Activated naive CD4-positive, alpha-beta T cell (primary cell): ENCODE measurements around the gene AKAP10.
"Not testable (repeated sequence)": the region's sequence is repeated elsewhere in the genome, so short reads cannot be mapped to it uniquely, and the experiment has no call there.

Experiments
- DNase-seq, 4 experiments: peaks; one replicate each; lab custom pipeline; 2025; lab: John Stamatoyannopoulos, UW

The AKAP10 gene

GRCh38 chr17:19979917-19980770 is 2.5 kb upstream of the AKAP10 start:
- no peak for DNase-seq

GRCh38 chr17:19978805-19979211 is 1.2 kb upstream of the AKAP10 start:
- DNase-seq: no peak

GRCh38 chr17:19978209-19978802 is 678 bp upstream of the AKAP10 start:
- DNase-seq: peak in 1 of 4 experiments; percentile 22

GRCh38 chr17:19975601-19976000 is 2.0 kb downstream of the AKAP10 start:
- DNase-seq: no peak

GRCh38 chr17:19973156-19973555 is 4.5 kb downstream of the AKAP10 start:
- no peak for DNase-seq

GRCh38 chr17:19962954-19963353 is 14.7 kb downstream of the AKAP10 start:
- not testable (repeated sequence) for DNase-seq

- no peak for DNase-seq
Observed at GRCh38 chr17:19958023-19958422, 19.6 kb downstream of the AKAP10 start.

- DNase-seq: no peak
Observed at GRCh38 chr17:19955099-19955498, 22.5 kb downstream of the AKAP10 start.

GRCh38 chr17:19951411-19951810 is 26.2 kb downstream of the AKAP10 start:
- DNase-seq: not testable (repeated sequence)

GRCh38 chr17:19950624-19951195 is 26.9 kb downstream of the AKAP10 start:
- DNase-seq: not testable (repeated sequence)

- no peak for DNase-seq
Observed at GRCh38 chr17:19948116-19948943, 29.3 kb downstream of the AKAP10 start.

- no peak for DNase-seq
Observed at GRCh38 chr17:19946921-19947320, 30.7 kb downstream of the AKAP10 start.

- DNase-seq: no peak
Observed at GRCh38 chr17:19945009-19945626, 32.5 kb downstream of the AKAP10 start.

- DNase-seq: no peak
Observed at GRCh38 chr17:19943599-19943998, 34.0 kb downstream of the AKAP10 start.

- DNase-seq: no peak
Observed at GRCh38 chr17:19943026-19943425, 34.6 kb downstream of the AKAP10 start.

- no peak for DNase-seq
Observed at GRCh38 chr17:19940722-19941464, 36.7 kb downstream of the AKAP10 start.

GRCh38 chr17:19939993-19940721 is 37.5 kb downstream of the AKAP10 start:
- DNase-seq: no peak

- DNase-seq: no peak
Observed at GRCh38 chr17:19938736-19939135, 38.9 kb downstream of the AKAP10 start.

GRCh38 chr17:19937522-19937921 is 40.1 kb downstream of the AKAP10 start:
- DNase-seq: no peak

GRCh38 chr17:19935169-19935568 is 42.5 kb downstream of the AKAP10 start:
- no peak for DNase-seq
